K562 (cell line): ENCODE measurements around the gene VWA8. TPM values are rescaled to one million over a fixed set of nuclear protein-coding genes. Genes with fewer than 3 reads are reported as not detected.

Experiments used
- ATAC-seq: fragments of 200-7000 bp; cut with Tn5 transposase; 3 replicates; pipeline ENCODE4 v1.9.1; 2020; ENCODE audit warnings: moderate library complexity
- BruUV-seq: library from RNA; stranded (reverse); fragments of 400-500 nt; replicated peaks from 2 replicates; lab custom pipeline; 2021; lab: Mats Ljungman, UMichigan
- CTCF ChIA-PET: fragments of 300-600 bp; formaldehyde crosslinking; extraction: SDS; loops from one replicate; lab custom pipeline; 2021; ENCODE audit warnings: low intra/inter-chr PET ratio; lab: Yijun Ruan, JAX
- POLR2A ChIA-PET: fragments of 300-600, 350-650 bp; sonication (Branson Sonifier 250); formaldehyde crosslinking; extraction: SDS; loops from one replicate; lab custom pipeline; 2021; ENCODE audit warnings: antibody characterized with exemption, inconsistent platforms; lab: Yijun Ruan, JAX
- DNase-seq, 4 experiments: peaks; one replicate each; pipeline versions ENCODE4 v3.0.0 to v3.0.0-alpha.2; 2011 to 2018; ENCODE audit warnings: low spot score in 3 of 4, mixed read lengths in 3 of 4; ENCODE audit errors: extremely low read depth in 1 of 4
- FAIRE-seq: peaks from 2 replicates; lab custom pipeline; 2011; peaks lifted over from hg19 to GRCh38; lab: Jason Lieb, UNC
- H2AFZ ChIP-seq: 2 replicates; pipeline ENCODE4 v1.6.0; 2011; ENCODE audit warnings: low read depth, low read length, control low read depth, inconsistent platforms
- H3K27ac ChIP-seq: fragments of 200-600 bp; 3 replicates; pipeline ENCODE4 v1.8.0; 2011; ENCODE audit warnings: low read depth, mild to moderate bottlenecking, control low read depth, inconsistent platforms, low read length, moderate library complexity, mixed read lengths; ENCODE audit errors: extremely low read depth
- H3K27me3 ChIP-seq, 2 experiments: fragments of 300-600 bp in 1 of 2; 2 replicates in 1 of 2; 3 replicates in 1 of 2; pipeline versions ENCODE4 v1.6.0 to v1.8.0; 2011; ENCODE audit warnings: inconsistent platforms in 2 of 2, low read length in 2 of 2, mild to moderate bottlenecking in 1 of 2, mixed read lengths in 1 of 2, moderate library complexity in 1 of 2; ENCODE audit not compliant: control insufficient read depth in 2 of 2, insufficient read depth in 2 of 2
- H3K36me3 ChIP-seq: fragments of 300-600 bp; 3 replicates; pipeline ENCODE4 v1.8.0; 2011; ENCODE audit warnings: mild to moderate bottlenecking, low read length, inconsistent platforms; ENCODE audit not compliant: control insufficient read depth, insufficient read depth
- H3K4me1 ChIP-seq, 2 experiments: fragments of 200-600 bp in 1 of 2; replicated peaks in 1 of 2; 2 replicates in 1 of 2; 3 replicates in 1 of 2; pipeline versions ENCODE4 v1.5.1 to v1.8.0; 2011; ENCODE audit warnings: inconsistent platforms in 2 of 2, low read length in 2 of 2, mild to moderate bottlenecking in 1 of 2, mixed read lengths in 1 of 2, moderate library complexity in 1 of 2; ENCODE audit not compliant: control insufficient read depth in 2 of 2, insufficient read depth in 2 of 2
- H3K4me2 ChIP-seq: 2 replicates; pipeline ENCODE4 v1.6.1; 2011; ENCODE audit warnings: low read length, control low read depth, inconsistent platforms, mixed read lengths; ENCODE audit not compliant: insufficient read depth
- H3K4me3 ChIP-seq: fragments of 200-600 bp; sonication (generic), shearing (Covaris generic); 2 replicates; pipeline ENCODE4 v1.5.1; 2016; ENCODE audit warnings: control low read depth, inconsistent platforms
- H3K79me2 ChIP-seq: fragments of 200-600 bp; 3 replicates; pipeline ENCODE4 v1.8.0; 2011; ENCODE audit warnings: low read length, inconsistent platforms; ENCODE audit not compliant: control insufficient read depth, insufficient read depth
- H3K9ac ChIP-seq, 2 experiments: 2 replicates each; pipeline versions ENCODE4 v1.6.0 to v1.6.1; 2011; ENCODE audit warnings: low read depth in 2 of 2, low read length in 2 of 2, control low read depth in 1 of 2, inconsistent platforms in 1 of 2, mild to moderate bottlenecking in 1 of 2, mixed read lengths in 1 of 2; ENCODE audit not compliant: insufficient read depth in 1 of 2
- H3K9me1 ChIP-seq: one replicate; pipeline ENCODE4 v1.6.0; 2011; ENCODE audit warnings: inconsistent platforms, mild to moderate bottlenecking, low read length, moderate library complexity; ENCODE audit not compliant: control insufficient read depth, insufficient read depth
- H3K9me3 ChIP-seq: replicated peaks from 2 replicates; pipeline ENCODE4 v1.5.1; 2011; ENCODE audit warnings: low read depth, low read length, inconsistent platforms; ENCODE audit not compliant: control insufficient read depth, insufficient read depth
- H4K20me1 ChIP-seq: replicated peaks from 2 replicates; pipeline ENCODE4 v1.6.1; 2011; ENCODE audit warnings: low read length, inconsistent platforms, mixed read lengths; ENCODE audit not compliant: control insufficient read depth, insufficient read depth
- BACH1 ChIP-seq: fragments of 200-800 bp; sonication (Bioruptor generic); IDR thresholded peaks from 2 replicates; pipeline ENCODE4 v1.6.1; 2016; ENCODE audit warnings: missing genetic modification characterization, missing compliant biosample characterization
- CCAR2 ChIP-seq: fragments of 200-400 bp; formaldehyde crosslinking; IDR thresholded peaks from 2 replicates; pipeline ENCODE4 v1.6.1; 2017; ENCODE audit warnings: mild to moderate bottlenecking, low read depth, low read length
- FOXA3 ChIP-seq, 2 experiments: fragments of 450-650 bp in 1 of 2; sonication (generic) in 1 of 2; formaldehyde crosslinking; IDR thresholded peaks in 1 of 2; conservative IDR thresholded peaks in 1 of 2; 2 replicates each; pipeline versions ENCODE4 v1.4.0 to v1.8.0; 2020 to 2022; ENCODE audit warnings: mild to moderate bottlenecking in 2 of 2, missing genetic modification reagents in 1 of 2
- HMG20A ChIP-seq: fragments of 450-650 bp; formaldehyde crosslinking; conservative IDR thresholded peaks from 2 replicates; pipeline ENCODE4 v1.4.0; 2020; ENCODE audit warnings: mild to moderate bottlenecking, mixed read lengths
- MAFG ChIP-seq: fragments of 450-650 bp; conservative IDR thresholded peaks from 2 replicates; pipeline ENCODE4 v1.6.1; 2016; ENCODE audit warnings: missing genetic modification characterization, missing compliant biosample characterization
- MAFK ChIP-seq: IDR thresholded peaks from 2 replicates; pipeline ENCODE4 v1.6.1; 2011; ENCODE audit warnings: low read length, improper control_type of control experiment
- RBBP5 ChIP-seq: fragments of 200-600 bp; sonication (generic); IDR thresholded peaks from 2 replicates; pipeline ENCODE4 v1.6.1; 2012; ENCODE audit warnings: borderline replicate concordance, mild to moderate bottlenecking, low read length, control low read depth, inconsistent platforms; ENCODE audit not compliant: insufficient read depth, poor library complexity, severe bottlenecking
- TRIM24 ChIP-seq, 2 experiments: fragments of 450-650 bp; IDR thresholded peaks; 2 replicates each; pipeline ENCODE4 v1.6.1; 2016
- WGBS: fragments of 100-300 bp; shearing (Covaris generic); methylation state at CpG from one replicate; pipeline ENCODE4 v1.1.6; 2016; ENCODE audit warnings: low coverage, mixed read lengths; ENCODE audit not compliant: insufficient coverage; ENCODE audit errors: missing lambda C conversion rate; 5-methylcytosine and 5-hydroxymethylcytosine counted together
- in situ Hi-C: fragments of 300-500 bp; cut with MboI; formaldehyde crosslinking; loops from 4 replicates; pipeline ENCODE4 v1.15.0; 2018; ENCODE audit warnings: inconsistent platforms, mixed read lengths
- intact Hi-C: fragments of 100-400 bp; cut with micrococcal nuclease; formaldehyde crosslinking; loops from 2 replicates; pipeline ENCODE4 v1.14.2; 2022
- polyA plus RNA-seq, 8 experiments: library from polyadenylated mRNA; depleted of rRNA in 4 of 8; stranded (reverse) in 5 of 8; unstranded in 3 of 8; fragments of >200 nt; fragmentation: Nextera tagmentation in 2 of 8; fragmentation: Illumina TruSeq in 1 of 8; extraction: Ambion mirVana in 2 of 8; extraction: Trizol in 1 of 8; gene quantifications; 2 replicates each; pipeline versions ENCODE4 v1.2.1 to v1.2.3, GENCODE V29; 2011 to 2014; ENCODE audit warnings: inconsistent platforms in 1 of 8, missing spikeins in 1 of 8
- total RNA-seq, 7 experiments: library from RNA; depleted of rRNA in 6 of 7; stranded (reverse); fragments of >200 nt in 6 of 7; fragmentation: Illumina TruSeq in 2 of 7; extraction: Trizol in 2 of 7; gene quantifications; 2 replicates each; pipeline versions ENCODE4 v1.2.1 to v1.2.3, GENCODE V29; 2011 to 2021; ENCODE audit warnings: low replicate concordance in 1 of 7
- TF ChIP-seq, protein P1 (sequence below): fragments of 250-450 bp; sonication (Bioruptor Pico); IDR thresholded peaks from 2 replicates; pipeline ENCODE4 v1.5.0; 2021
- TF ChIP-seq, protein P2 (sequence below): sonication (generic); formaldehyde crosslinking; IDR thresholded peaks from 2 replicates; pipeline ENCODE4 v1.8.0; 2022; ENCODE audit warnings: mild to moderate bottlenecking, missing genetic modification reagents
- TF ChIP-seq, protein P3 (sequence below): fragments of 250-450 bp; sonication (Bioruptor Pico); IDR thresholded peaks from 2 replicates; pipeline ENCODE4 v1.8.0; 2022; ENCODE audit warnings: inconsistent platforms, mild to moderate bottlenecking, moderate library complexity, borderline replicate concordance
- TF ChIP-seq, protein P4 (sequence below): sonication (generic); formaldehyde crosslinking; IDR thresholded peaks from 2 replicates; pipeline ENCODE4 v1.9.0; 2022; ENCODE audit warnings: mild to moderate bottlenecking, missing genetic modification reagents
- TF ChIP-seq, protein P5 (sequence below): sonication (generic); IDR thresholded peaks from 2 replicates; pipeline ENCODE4 v1.6.1; 2016

Gene VWA8
- total and polyA plus RNA-seq, 9 of the 15 experiments (the other 6 are each of a cell fraction or from before 2014, with no cell fraction given) = 2.1 to 18.5 (median 13.3) TPM

DNA sequence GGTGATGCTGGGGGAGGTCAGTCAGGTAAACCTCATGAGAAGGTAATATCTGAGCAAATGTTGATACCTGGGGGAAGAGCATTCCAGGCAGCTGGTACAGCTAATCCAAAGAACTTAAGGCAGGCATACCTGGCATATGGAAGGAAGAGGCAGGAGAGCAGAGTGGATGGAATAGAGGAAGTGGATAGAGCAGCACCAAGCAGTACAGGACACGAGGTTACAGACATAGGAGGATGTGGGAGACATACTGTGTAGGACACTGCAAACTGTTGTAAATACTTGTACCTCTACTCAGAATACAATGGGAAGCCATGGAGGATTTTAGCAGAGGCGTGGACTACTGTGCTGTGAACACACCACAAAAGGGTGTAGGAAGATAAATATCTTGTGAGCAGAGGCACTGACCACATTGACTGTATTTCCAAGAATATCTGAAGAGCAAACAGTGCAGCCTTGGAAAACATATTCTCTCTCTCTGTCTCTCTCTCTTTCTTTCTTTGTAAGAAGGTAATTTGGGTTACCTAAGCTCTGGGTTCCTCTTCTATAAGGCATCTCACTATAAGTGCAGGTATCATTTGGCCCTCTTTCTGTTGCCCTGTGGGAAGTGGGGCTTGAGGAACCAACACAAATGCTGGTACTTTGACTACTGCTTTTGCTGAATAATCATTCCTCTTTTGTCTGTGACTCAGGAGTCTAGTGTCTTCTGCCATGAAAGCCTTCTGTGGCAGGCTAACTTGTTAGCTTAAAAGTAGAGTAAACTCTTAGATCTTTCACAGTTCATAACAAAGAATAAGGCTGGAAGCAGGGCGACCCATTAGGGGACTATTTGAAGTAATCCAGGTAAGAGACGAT is 238.0 kb downstream of the VWA8 start:
- FAIRE-seq (no peak), DNase-seq (peak in 2 of 4 experiments; percentile 19 to 27), ATAC-seq (peak; percentile 65)
- peak overlapping the region; percentile 33; the same call in 2 of the 3 replicates for H3K27ac ChIP-seq
- H3K9me3 ChIP-seq = no peaks in the 10 kb centered on the region
- H3K36me3 ChIP-seq = peaks cover 32% of the 10 kb centered on the region; the same call in 1 of the 3 replicates
- no peaks in the 10 kb centered on the region for H3K79me2 ChIP-seq
- peak overlapping the region; percentile 43 for H3K4me2 ChIP-seq
- in situ Hi-C loops = no loop called here
- ChIA-PET CTCF (no interaction called here), POLR2A (no interaction called here)
- peaks cover 0 to 13% of the 10 kb centered on the region in 2 experiments; a peak in 3 of 5 replicates for H3K4me1 ChIP-seq
- H3K27me3 ChIP-seq = no peaks in the 10 kb centered on the region
- H3K9me1 ChIP-seq = no peaks in the 10 kb centered on the region
- 32% methylated on average over 4 of the region's 4 CpGs for WGBS
- H3K4me3 ChIP-seq = no peak overlapping the region
- BruUV-seq = no TSS peak
- H3K9ac ChIP-seq = no peak overlapping the region
- intact Hi-C loops = no loop called here
- H4K20me1 ChIP-seq = no peaks in the 10 kb centered on the region
- peak overlapping the region; percentile 67; the same call in 1 of the 2 replicates for H2AFZ ChIP-seq
- peak; percentile 21 for TF ChIP-seq RBBP5
- TF ChIP-seq TRIM24 (IDR thresholded peaks at IDR 0.05) = no peak
- TF ChIP-seq HMG20A = no peak
- TF ChIP-seq FOXA3 (CRISPR knock-in tag; conservative IDR thresholded peaks at IDR 0.05 in 1 of 2, IDR thresholded peaks at IDR 0.05 in 1 of 2) = 0 out of 4 replicates have a peak, but pooled peaks of 1 of the 2 experiments have one; percentile 52
- TF ChIP-seq, protein P1, sequence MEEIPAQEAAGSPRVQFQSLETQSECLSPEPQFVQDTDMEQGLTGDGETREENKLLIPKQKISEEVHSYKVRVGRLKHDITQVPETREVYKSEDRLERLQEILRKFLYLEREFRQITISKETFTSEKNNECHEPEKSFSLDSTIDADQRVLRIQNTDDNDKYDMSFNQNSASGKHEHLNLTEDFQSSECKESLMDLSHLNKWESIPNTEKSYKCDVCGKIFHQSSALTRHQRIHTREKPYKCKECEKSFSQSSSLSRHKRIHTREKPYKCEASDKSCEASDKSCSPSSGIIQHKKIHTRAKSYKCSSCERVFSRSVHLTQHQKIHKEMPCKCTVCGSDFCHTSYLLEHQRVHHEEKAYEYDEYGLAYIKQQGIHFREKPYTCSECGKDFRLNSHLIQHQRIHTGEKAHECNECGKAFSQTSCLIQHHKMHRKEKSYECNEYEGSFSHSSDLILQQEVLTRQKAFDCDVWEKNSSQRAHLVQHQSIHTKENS (CRISPR knock-in tag) = no peak
- TF ChIP-seq MAFG (tag) = peak; percentile 44; the same call in 1 of the 2 replicates
- TF ChIP-seq CCAR2 = no peak
- TF ChIP-seq, protein P2, sequence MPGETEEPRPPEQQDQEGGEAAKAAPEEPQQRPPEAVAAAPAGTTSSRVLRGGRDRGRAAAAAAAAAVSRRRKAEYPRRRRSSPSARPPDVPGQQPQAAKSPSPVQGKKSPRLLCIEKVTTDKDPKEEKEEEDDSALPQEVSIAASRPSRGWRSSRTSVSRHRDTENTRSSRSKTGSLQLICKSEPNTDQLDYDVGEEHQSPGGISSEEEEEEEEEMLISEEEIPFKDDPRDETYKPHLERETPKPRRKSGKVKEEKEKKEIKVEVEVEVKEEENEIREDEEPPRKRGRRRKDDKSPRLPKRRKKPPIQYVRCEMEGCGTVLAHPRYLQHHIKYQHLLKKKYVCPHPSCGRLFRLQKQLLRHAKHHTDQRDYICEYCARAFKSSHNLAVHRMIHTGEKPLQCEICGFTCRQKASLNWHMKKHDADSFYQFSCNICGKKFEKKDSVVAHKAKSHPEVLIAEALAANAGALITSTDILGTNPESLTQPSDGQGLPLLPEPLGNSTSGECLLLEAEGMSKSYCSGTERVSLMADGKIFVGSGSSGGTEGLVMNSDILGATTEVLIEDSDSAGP = no peak
- peak; percentile 40; the same call in 1 of the 2 replicates for TF ChIP-seq MAFK
- TF ChIP-seq, protein P3, sequence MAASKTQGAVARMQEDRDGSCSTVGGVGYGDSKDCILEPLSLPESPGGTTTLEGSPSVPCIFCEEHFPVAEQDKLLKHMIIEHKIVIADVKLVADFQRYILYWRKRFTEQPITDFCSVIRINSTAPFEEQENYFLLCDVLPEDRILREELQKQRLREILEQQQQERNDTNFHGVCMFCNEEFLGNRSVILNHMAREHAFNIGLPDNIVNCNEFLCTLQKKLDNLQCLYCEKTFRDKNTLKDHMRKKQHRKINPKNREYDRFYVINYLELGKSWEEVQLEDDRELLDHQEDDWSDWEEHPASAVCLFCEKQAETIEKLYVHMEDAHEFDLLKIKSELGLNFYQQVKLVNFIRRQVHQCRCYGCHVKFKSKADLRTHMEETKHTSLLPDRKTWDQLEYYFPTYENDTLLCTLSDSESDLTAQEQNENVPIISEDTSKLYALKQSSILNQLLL (CRISPR knock-in tag) = no peak
- TF ChIP-seq BACH1 (tag) = 0 out of 2 replicates have a peak, but pooled peaks have one; percentile 51
- TF ChIP-seq, protein P4, sequence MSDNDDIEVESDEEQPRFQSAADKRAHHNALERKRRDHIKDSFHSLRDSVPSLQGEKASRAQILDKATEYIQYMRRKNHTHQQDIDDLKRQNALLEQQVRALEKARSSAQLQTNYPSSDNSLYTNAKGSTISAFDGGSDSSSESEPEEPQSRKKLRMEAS (CRISPR knock-in tag) = no peak
- TF ChIP-seq, protein P5, sequence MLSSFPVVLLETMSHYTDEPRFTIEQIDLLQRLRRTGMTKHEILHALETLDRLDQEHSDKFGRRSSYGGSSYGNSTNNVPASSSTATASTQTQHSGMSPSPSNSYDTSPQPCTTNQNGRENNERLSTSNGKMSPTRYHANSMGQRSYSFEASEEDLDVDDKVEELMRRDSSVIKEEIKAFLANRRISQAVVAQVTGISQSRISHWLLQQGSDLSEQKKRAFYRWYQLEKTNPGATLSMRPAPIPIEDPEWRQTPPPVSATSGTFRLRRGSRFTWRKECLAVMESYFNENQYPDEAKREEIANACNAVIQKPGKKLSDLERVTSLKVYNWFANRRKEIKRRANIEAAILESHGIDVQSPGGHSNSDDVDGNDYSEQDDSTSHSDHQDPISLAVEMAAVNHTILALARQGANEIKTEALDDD = no peak
